Measurements from ENCODE around the gene TMEM178B.
A peak's percentile ranks its signal among the peaks of the same experiment; 100 is the strongest.
"Not testable (repeated sequence)": the region's sequence is repeated elsewhere in the genome, so short reads cannot be mapped to it uniquely, and the experiment has no call there.

Gene TMEM178B

GRCh38 chr7:141073641-141074161 is at the start of gene TMEM178B:
Gene TMEM178B, plus strand, starts transcription at chr7:141074064.
- no peak for DNase-seq (ENCODE audit: low read depth in 3 of 3, low spot score in 1 of 3)

GRCh38 chr7:141024668-141025067 is 49.2 kb upstream of the TMEM178B start:
- DNase-seq (ENCODE audit: low read depth in 3 of 3, low spot score in 1 of 3): no peak

GRCh38 chr7:141027043-141027442 is 46.8 kb upstream of the TMEM178B start:
- no peak for DNase-seq (ENCODE audit: low read depth in 3 of 3, low spot score in 1 of 3)

DNA sequence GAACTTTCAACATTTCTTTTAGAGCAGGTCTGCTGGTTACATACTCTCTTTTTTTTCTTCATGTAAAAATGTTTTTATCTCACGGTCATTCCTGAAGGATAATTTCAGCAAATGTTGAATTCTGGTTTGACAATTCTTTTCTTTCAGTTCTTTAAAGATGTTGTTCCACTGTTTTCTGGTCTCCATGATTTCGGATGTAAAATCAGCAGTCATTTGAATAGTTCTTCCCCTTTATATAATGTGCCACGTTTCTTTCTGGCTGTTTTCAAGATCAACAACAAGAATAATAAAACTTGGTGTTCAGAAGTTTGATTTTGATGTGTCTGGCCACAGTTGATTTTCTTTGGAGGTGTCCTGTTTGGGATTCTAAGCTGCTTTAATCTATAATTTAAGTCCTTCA is 45.1 kb upstream of the TMEM178B start:
- no peak for DNase-seq (ENCODE audit: low read depth in 3 of 3, low spot score in 1 of 3)

DNA sequence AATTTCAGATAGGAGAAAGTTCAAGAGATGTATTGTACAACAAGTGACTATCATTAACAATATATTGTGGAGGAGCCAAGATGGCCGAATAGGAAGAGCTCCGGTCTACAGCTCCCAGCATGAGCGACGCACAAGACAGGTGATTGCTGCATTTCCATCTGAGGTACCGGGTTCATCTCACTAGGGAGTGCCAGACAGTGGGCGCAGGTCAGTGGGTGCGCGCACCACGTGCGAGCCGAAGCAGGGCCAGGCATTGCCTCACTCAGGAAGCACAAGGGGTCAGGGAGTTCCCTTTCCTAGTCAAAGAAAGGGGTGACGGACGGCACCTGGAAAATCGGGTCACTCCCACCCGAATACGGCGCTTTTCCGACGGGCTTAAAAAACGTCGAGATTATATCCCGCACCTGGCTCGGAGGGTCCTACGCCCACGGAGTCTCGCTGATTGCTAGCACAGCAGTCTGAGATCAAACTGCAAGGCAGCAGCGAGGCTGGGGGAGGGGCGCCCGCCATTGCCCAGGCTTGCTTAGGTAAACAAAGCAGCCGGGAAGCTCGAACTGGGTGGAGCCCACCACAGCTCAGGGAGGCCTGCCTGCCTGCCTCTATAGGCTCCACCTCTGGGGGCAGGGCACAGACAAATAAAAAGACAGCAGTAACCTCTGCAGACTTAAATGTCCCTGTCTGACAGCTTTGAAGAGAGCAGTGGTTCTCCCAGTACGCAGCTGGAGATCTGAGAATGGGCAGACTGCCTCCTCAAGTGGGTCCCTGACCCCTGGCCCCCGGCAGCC is 41.1 kb upstream of the TMEM178B start:
- not testable (repeated sequence) for DNase-seq (ENCODE audit: low read depth in 3 of 3, low spot score in 1 of 3)

DNA sequence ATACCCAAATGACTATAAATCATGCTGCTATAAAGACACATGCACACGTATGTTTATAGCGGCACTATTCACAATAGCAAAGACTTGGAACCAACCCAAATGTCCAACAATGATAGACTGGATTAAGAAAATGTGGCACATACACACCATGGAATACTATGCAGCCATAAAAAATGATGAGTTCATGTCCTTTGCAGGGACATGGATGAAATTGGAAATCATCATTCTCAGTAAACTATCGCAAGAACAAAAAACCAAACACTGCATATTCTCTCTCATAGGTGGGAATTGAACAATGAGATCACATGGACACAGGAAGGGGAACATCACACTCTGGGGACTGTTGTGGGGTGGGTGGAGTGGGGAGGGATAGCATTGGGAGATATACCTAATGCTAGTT is 35.8 kb upstream of the TMEM178B start:
- not testable (repeated sequence) for DNase-seq (ENCODE audit: low read depth in 3 of 3, low spot score in 1 of 3)

GRCh38 chr7:141039376-141039775 is 34.5 kb upstream of the TMEM178B start:
- no peak for DNase-seq (ENCODE audit: low read depth in 3 of 3, low spot score in 1 of 3)

GRCh38 chr7:141042222-141043193 is 31.4 kb upstream of the TMEM178B start:
- no peak for DNase-seq (ENCODE audit: low read depth in 3 of 3, low spot score in 1 of 3)

DNA sequence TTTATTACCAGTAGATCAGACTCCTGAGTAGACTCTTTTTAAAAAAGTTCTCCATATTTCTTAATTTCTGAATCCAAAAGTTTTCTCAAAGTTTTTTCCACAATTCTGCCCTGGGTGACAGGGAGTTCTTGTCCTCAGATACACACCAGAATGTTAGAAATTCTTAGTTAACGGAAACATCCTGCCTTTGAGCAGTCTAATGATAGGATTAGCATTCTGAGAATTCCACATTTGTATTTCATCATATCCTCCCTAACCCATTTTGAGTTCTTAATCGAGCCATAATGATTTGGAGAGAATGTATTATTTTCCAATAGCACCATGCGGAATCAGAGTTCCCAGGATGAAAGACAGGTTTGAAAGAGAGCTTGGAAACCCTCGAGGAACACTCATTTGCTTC is 30.2 kb upstream of the TMEM178B start:
- no peak for DNase-seq (ENCODE audit: low read depth in 3 of 3, low spot score in 1 of 3)

- no peak for DNase-seq (ENCODE audit: low read depth in 3 of 3, low spot score in 1 of 3)
Measured at GRCh38 chr7:141045126-141045841, 28.6 kb upstream of the TMEM178B start.

GRCh38 chr7:141045842-141046620 is 27.8 kb upstream of the TMEM178B start:
- DNase-seq (ENCODE audit: low read depth in 3 of 3, low spot score in 1 of 3): no peak

GRCh38 chr7:141053626-141054025 is 20.2 kb upstream of the TMEM178B start:
- peak in 1 of 3 donors; percentile 21 for DNase-seq (ENCODE audit: low read depth in 3 of 3, low spot score in 1 of 3)

GRCh38 chr7:141055146-141055545 is 18.7 kb upstream of the TMEM178B start:
- no peak for DNase-seq (ENCODE audit: low read depth in 3 of 3, low spot score in 1 of 3)

- no peak for DNase-seq (ENCODE audit: low read depth in 3 of 3, low spot score in 1 of 3)
Measured at GRCh38 chr7:141057788-141058187, 16.1 kb upstream of the TMEM178B start.

- DNase-seq (ENCODE audit: low read depth in 3 of 3, low spot score in 1 of 3): not testable (repeated sequence)
Measured at GRCh38 chr7:141067856-141068255, 6.0 kb upstream of the TMEM178B start.

DNA sequence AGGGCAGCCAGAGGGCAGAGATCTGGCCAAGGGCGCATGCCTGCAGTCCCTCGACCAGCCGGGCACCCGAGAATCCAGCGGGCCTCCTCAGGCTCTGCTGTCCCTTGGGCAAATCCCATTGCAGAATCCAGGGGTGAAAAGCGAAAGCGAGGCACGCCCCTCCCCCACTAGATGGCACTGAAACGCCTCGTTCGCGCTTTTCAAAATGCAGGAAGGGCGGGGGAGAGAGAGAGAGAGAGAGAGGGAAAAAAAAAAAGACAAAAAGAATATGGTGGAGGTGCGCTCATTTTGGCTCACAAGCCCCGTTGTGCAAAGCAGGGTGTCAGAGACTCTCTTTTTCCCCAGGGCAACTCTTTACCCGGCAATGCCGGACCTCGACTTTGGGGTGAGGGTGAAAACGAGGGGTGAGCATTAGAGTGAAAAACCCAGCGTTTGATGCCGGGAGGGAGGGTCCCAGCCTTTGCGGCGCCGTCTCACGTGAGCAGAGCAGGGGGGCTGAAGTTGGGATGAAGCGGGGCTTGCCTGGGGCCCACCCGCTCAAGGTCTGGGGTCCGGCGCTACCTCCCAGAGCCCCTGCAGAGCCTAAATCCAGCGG is 2.5 kb upstream of the TMEM178B start:
- DNase-seq (ENCODE audit: low read depth in 3 of 3, low spot score in 1 of 3): no peak

DNA sequence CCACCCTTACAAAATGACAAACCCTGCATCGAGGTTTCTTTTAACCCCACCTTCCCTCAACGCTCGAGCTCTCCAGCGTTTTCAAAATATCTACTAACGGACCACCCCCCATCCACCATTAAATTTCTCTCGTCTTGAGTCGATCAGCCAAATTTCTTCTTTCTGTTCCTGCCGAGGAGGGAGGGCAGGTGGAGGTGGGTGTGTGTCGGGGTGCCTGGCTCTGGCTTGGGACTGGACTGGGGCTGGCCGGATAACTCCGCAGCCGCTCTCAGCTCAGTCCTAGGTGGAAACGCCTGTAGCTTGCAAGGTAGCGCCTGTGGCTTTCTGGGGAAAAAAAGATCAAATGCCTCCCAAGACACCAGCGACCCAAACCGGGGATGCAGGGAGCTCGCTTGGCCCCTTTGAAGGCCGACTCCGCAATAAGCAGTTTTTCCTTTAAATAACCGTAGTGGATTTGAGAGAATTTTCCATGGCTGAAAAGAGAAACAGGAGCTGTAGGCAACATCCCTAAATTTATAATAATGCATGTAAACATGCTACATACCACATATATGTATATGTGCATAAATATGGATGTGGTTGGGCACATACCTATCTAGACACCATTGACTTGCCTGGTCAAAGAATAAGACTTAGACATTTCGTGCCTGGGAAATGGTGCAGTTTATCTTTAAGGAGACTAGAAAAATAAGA is 1.9 kb upstream of the TMEM178B start:
- DNase-seq (ENCODE audit: low read depth in 3 of 3, low spot score in 1 of 3): no peak

DNA sequence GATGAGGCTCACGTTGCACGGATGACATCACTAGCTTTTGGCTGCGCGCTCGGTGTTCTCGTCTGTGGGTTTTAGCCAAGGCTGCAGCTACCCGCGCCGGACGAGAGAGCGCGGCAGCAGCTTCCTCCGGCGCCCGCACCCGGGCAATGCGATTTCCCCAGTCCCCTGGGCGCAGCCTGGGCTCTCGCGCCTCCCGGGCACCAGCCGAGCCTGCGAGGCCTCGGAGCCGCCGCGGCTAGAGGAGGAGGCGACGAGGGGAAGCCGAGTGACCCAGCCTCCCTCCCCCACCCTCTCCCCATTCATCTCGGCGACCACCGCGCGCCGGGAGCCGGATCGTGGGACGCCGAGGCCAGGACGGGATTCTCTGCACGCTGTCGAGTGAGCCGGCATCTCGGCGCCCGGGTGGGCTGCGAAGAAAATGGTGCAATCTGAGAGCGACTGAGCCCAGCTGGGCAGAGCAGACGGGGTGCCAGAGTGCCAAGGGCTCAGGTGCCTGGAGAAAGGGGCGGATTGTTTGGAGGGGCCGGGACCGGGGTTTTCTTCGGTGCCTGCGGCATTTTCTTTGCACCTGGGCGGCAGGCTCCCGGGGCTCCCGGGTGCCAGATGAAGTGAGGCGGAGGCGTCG is 1.2 kb upstream of the TMEM178B start:
- DNase-seq (ENCODE audit: low read depth in 3 of 3, low spot score in 1 of 3): no peak

DNA sequence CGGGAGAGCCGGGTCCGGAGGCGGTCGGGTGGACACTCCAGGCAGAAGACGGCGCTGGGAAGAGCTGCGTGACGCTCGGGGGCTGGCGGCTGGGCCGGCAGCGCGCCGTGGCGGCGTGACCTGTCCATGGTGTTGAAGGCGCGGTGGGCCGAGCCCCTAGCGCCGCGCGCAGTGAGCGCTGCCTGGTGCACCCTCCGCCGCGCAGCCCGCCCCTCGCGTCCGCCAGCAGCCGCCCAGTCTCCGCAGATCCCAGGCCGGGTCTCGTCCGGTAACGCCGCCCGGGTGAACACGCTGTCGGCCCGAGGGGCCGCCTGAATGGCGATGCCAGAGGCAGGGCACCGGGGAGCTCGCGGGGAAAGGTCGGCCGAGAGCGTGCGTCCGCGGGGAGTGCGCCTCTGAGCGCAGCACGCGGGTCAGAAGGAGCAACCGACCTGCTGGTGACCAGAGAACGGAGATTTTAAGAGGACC is 657 bp upstream of the TMEM178B start:
- no peak for DNase-seq (ENCODE audit: low read depth in 3 of 3, low spot score in 1 of 3)

All from stimulated activated CD4-positive, alpha-beta T cell treated with anti-CD3 and anti-CD28 coated beads, TNF-alpha, amount 100 ng/mL, for 1 hour (primary cell).